GM12892 (cell line): ENCODE measurements around the gene FOXA3.

Experiments used
- DNase-seq: peaks from one replicate; pipeline ENCODE4 v3.0.0; 2011; ENCODE audit not compliant: insufficient read length
- FAIRE-seq: peaks from 2 replicates; lab custom pipeline; 2011; peaks lifted over from hg19 to GRCh38; lab: Jason Lieb, UNC
- POLR2A ChIP-seq: IDR thresholded peaks from 2 replicates; pipeline ENCODE4 v1.6.1; 2011; ENCODE audit warnings: low read depth, low read length, control low read depth
- POLR2AphosphoS5 ChIP-seq: IDR thresholded peaks from 2 replicates; pipeline ENCODE4 v1.6.1; 2011; ENCODE audit warnings: low read depth, low read length, control low read depth
- TAF1 ChIP-seq: IDR thresholded peaks from 2 replicates; pipeline ENCODE4 v1.6.1; 2011; ENCODE audit warnings: low read depth, mild to moderate bottlenecking, control low read depth, low read length, borderline replicate concordance

Gene FOXA3

GRCh38 chr19:45822716-45823115 is 41.4 kb upstream of the FOXA3 start:
- FAIRE-seq = no peak
- TF ChIP-seq POLR2A = no peak
- TF ChIP-seq POLR2AphosphoS5 = no peak
- no peak for TF ChIP-seq TAF1
- no peak for DNase-seq

- DNase-seq = no peak
- no peak for FAIRE-seq
- TF ChIP-seq POLR2AphosphoS5 = no peak
- TF ChIP-seq TAF1 = no peak
- no peak for TF ChIP-seq POLR2A
These were observed 40.9 kb upstream of the FOXA3 start for GRCh38 chr19:45823182-45823581.

- no peak for TF ChIP-seq POLR2A
- TF ChIP-seq POLR2AphosphoS5 = no peak
- no peak for TF ChIP-seq TAF1
- FAIRE-seq (no peak), DNase-seq (no peak)
These were observed 40.1 kb upstream of the FOXA3 start for GRCh38 chr19:45824041-45824471.

GRCh38 chr19:45824531-45825262 is 39.4 kb upstream of the FOXA3 start:
- no peak for FAIRE-seq

GRCh38 chr19:45825263-45825605 is 38.9 kb upstream of the FOXA3 start:
- no peak for DNase-seq
- FAIRE-seq = no peak
- no peak for TF ChIP-seq POLR2A
- no peak for TF ChIP-seq POLR2AphosphoS5
- no peak for TF ChIP-seq TAF1

More at GRCh38 chr19:45824531-45825262, 39.4 kb upstream of the FOXA3 start:
- DNase-seq = no peak
- no peak for TF ChIP-seq POLR2A
- TF ChIP-seq TAF1 = no peak
- no peak for TF ChIP-seq POLR2AphosphoS5

GRCh38 chr19:45825917-45826893 is 37.9 kb upstream of the FOXA3 start:
- DNase-seq = no peak
- FAIRE-seq = no peak
- TF ChIP-seq TAF1 (no peak), POLR2AphosphoS5 (no peak), POLR2A (no peak)

GRCh38 chr19:45826934-45827333 is 37.2 kb upstream of the FOXA3 start:
- TF ChIP-seq TAF1 (no peak), POLR2A (no peak), POLR2AphosphoS5 (no peak)
- FAIRE-seq = no peak
- no peak for DNase-seq

GRCh38 chr19:45827459-45828093 is 36.5 kb upstream of the FOXA3 start:
- FAIRE-seq (no peak), DNase-seq (no peak)
- TF ChIP-seq POLR2A (no peak), POLR2AphosphoS5 (no peak), TAF1 (no peak)

- no peak for DNase-seq
- FAIRE-seq = no peak
- TF ChIP-seq POLR2A = no peak
- TF ChIP-seq POLR2AphosphoS5 = no peak
- TF ChIP-seq TAF1 = no peak
These were observed 35.6 kb upstream of the FOXA3 start for GRCh38 chr19:45828523-45828922.

GRCh38 chr19:45828945-45829344 is 35.2 kb upstream of the FOXA3 start:
- DNase-seq (no peak), FAIRE-seq (no peak)
- no peak for TF ChIP-seq TAF1
- no peak for TF ChIP-seq POLR2AphosphoS5
- TF ChIP-seq POLR2A = no peak

GRCh38 chr19:45834970-45835369 is 29.2 kb upstream of the FOXA3 start:
- TF ChIP-seq TAF1 (no peak), POLR2AphosphoS5 (no peak), POLR2A (no peak)
- DNase-seq = no peak
- no peak for FAIRE-seq
